Panc1 (cell line): ENCODE data around the gene ADAM12. TPM values are rescaled to one million over a fixed set of nuclear protein-coding genes. Genes with fewer than 3 reads are reported as not detected.

Experiments used
- ATAC-seq: fragments of 200-7000 bp; cut with Tn5 transposase; 2 replicates; pipeline ENCODE4 v1.9.1; 2020; ENCODE audit warnings: mild to moderate bottlenecking, moderate library complexity
- BruUV-seq: library from RNA; stranded (reverse); fragments of 400-500 nt; replicated peaks from 2 replicates; lab custom pipeline; 2021; lab: Mats Ljungman, UMichigan
- CTCF ChIA-PET: fragments of 300-600 bp; sonication (Branson Sonifier 250); formaldehyde crosslinking; loops from one replicate; lab custom pipeline; 2022; ENCODE audit warnings: antibody characterized with exemption; lab: Charles Lee
- POLR2A ChIA-PET: fragments of 300-600 bp; sonication (Branson Sonifier 250); formaldehyde crosslinking; loops from one replicate; lab custom pipeline; 2022; ENCODE audit warnings: antibody characterized with exemption; lab: Charles Lee
- DNase-seq: peaks from one replicate; pipeline ENCODE4 v3.0.0-alpha.2; 2010; ENCODE audit warnings: low read depth, low spot score
- H3K27ac ChIP-seq: 2 replicates; pipeline ENCODE4 v1.5.1; 2011; ENCODE audit warnings: mild to moderate bottlenecking, low read length, inconsistent platforms
- H3K27me3 ChIP-seq: fragments of 200-500 bp; sonication (Bioruptor generic); 2 replicates; pipeline ENCODE4 v1.6.0; 2014; ENCODE audit warnings: low read length, inconsistent platforms; ENCODE audit not compliant: control insufficient read depth, insufficient read depth
- H3K36me3 ChIP-seq: fragments of 200-500 bp; sonication (Bioruptor generic); 2 replicates; pipeline ENCODE4 v1.5.1; 2014; ENCODE audit warnings: inconsistent platforms, mild to moderate bottlenecking, low read length, moderate library complexity; ENCODE audit not compliant: control insufficient read depth, insufficient read depth
- H3K4me1 ChIP-seq: 2 replicates; pipeline ENCODE4 v1.5.1; 2011; ENCODE audit warnings: inconsistent platforms, mild to moderate bottlenecking, low read length, moderate library complexity; ENCODE audit not compliant: control insufficient read depth, insufficient read depth
- H3K4me3 ChIP-seq, 2 experiments: 2 replicates each; pipeline ENCODE4 v1.5.1; 2011 to 2012; ENCODE audit warnings: low read depth in 2 of 2, low read length in 2 of 2, mild to moderate bottlenecking in 2 of 2, inconsistent platforms in 1 of 2, moderate library complexity in 1 of 2
- H3K9me3 ChIP-seq: fragments of 200-500 bp; sonication (Bioruptor generic); 2 replicates; pipeline ENCODE4 v1.5.1; 2014; ENCODE audit warnings: low read depth, mild to moderate bottlenecking, inconsistent platforms, low read length, moderate library complexity; ENCODE audit not compliant: control insufficient read depth, insufficient read depth
- POLR2AphosphoS5 ChIP-seq: IDR thresholded peaks from 2 replicates; pipeline ENCODE4 v1.6.1; 2012; ENCODE audit warnings: mild to moderate bottlenecking, low read depth, low read length, moderate library complexity
- SIN3A ChIP-seq: IDR thresholded peaks from 2 replicates; pipeline ENCODE4 v1.6.1; 2012; ENCODE audit warnings: low read depth, mild to moderate bottlenecking, low read length, moderate library complexity, borderline replicate concordance; ENCODE audit not compliant: insufficient read depth
- TCF7L2 ChIP-seq: IDR thresholded peaks from 2 replicates; pipeline ENCODE4 v1.6.1; 2011; ENCODE audit warnings: mild to moderate bottlenecking, low read depth, low read length, inconsistent platforms
- in situ Hi-C: cut with HindIII; loops from 2 replicates; pipeline ENCODE4 v1.10.0; 2016; ENCODE audit warnings: low sequenced_read_pairs, low pct_unique_long_range_greater_than_20kb
- intact Hi-C: fragments of 100-400 bp; cut with micrococcal nuclease; formaldehyde crosslinking; loops from one replicate; pipeline ENCODE4 v1.10.0; 2022; ENCODE audit not compliant: unreplicated experiment
- total RNA-seq: library from RNA; stranded (reverse); gene quantifications from one replicate; pipeline ENCODE4 v1.2.1, GENCODE V29; 2021; ENCODE audit not compliant: unreplicated experiment
- TF ChIP-seq, protein P1 (sequence below): fragments of 450-650 bp; IDR thresholded peaks from 2 replicates; pipeline ENCODE4 v1.5.1; 2017; ENCODE audit warnings: mild to moderate bottlenecking
- TF ChIP-seq, protein P2 (sequence below), 2 experiments: IDR thresholded peaks; 2 replicates each; pipeline ENCODE4 v1.6.1; 2011 to 2012; ENCODE audit warnings: low read depth in 2 of 2, control low read depth in 1 of 2, low read length in 1 of 2, mild to moderate bottlenecking in 1 of 2, moderate library complexity in 1 of 2; ENCODE audit not compliant: insufficient read depth in 1 of 2

ADAM12 gene
- total RNA-seq, 1 experiment from 2014 or later: 0.10 TPM

GRCh38 chr10:126185676-126186447, 202.4 kb downstream of the ADAM12 start:
- no TSS peak for BruUV-seq
- H3K27ac ChIP-seq: no peak overlapping the region
- H3K27me3 ChIP-seq: no peaks in the 10 kb centered on the region
- H3K4me1 ChIP-seq: no peaks in the 10 kb centered on the region
- ChIA-PET POLR2A (no interaction called here), CTCF (no interaction called here)
- H3K36me3 ChIP-seq: no peaks in the 10 kb centered on the region
- intact Hi-C loops: no loop called here
- no peaks in the 10 kb centered on the region for H3K9me3 ChIP-seq
- TF ChIP-seq POLR2AphosphoS5 (no peak), TCF7L2 (no peak), SIN3A (no peak)
- TF ChIP-seq, protein P1, sequence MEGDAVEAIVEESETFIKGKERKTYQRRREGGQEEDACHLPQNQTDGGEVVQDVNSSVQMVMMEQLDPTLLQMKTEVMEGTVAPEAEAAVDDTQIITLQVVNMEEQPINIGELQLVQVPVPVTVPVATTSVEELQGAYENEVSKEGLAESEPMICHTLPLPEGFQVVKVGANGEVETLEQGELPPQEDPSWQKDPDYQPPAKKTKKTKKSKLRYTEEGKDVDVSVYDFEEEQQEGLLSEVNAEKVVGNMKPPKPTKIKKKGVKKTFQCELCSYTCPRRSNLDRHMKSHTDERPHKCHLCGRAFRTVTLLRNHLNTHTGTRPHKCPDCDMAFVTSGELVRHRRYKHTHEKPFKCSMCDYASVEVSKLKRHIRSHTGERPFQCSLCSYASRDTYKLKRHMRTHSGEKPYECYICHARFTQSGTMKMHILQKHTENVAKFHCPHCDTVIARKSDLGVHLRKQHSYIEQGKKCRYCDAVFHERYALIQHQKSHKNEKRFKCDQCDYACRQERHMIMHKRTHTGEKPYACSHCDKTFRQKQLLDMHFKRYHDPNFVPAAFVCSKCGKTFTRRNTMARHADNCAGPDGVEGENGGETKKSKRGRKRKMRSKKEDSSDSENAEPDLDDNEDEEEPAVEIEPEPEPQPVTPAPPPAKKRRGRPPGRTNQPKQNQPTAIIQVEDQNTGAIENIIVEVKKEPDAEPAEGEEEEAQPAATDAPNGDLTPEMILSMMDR: no peak
- TF ChIP-seq, protein P2, sequence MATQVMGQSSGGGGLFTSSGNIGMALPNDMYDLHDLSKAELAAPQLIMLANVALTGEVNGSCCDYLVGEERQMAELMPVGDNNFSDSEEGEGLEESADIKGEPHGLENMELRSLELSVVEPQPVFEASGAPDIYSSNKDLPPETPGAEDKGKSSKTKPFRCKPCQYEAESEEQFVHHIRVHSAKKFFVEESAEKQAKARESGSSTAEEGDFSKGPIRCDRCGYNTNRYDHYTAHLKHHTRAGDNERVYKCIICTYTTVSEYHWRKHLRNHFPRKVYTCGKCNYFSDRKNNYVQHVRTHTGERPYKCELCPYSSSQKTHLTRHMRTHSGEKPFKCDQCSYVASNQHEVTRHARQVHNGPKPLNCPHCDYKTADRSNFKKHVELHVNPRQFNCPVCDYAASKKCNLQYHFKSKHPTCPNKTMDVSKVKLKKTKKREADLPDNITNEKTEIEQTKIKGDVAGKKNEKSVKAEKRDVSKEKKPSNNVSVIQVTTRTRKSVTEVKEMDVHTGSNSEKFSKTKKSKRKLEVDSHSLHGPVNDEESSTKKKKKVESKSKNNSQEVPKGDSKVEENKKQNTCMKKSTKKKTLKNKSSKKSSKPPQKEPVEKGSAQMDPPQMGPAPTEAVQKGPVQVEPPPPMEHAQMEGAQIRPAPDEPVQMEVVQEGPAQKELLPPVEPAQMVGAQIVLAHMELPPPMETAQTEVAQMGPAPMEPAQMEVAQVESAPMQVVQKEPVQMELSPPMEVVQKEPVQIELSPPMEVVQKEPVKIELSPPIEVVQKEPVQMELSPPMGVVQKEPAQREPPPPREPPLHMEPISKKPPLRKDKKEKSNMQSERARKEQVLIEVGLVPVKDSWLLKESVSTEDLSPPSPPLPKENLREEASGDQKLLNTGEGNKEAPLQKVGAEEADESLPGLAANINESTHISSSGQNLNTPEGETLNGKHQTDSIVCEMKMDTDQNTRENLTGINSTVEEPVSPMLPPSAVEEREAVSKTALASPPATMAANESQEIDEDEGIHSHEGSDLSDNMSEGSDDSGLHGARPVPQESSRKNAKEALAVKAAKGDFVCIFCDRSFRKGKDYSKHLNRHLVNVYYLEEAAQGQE (IDR thresholded peaks at IDR 0.05; ENCODE audit: insufficient read depth in 1 of 2, low read depth in 2 of 2, low read length in 1 of 2): no peak
- DNase-seq (no peak), ATAC-seq (no peak)
- no peak overlapping the region for H3K4me3 ChIP-seq
- in situ Hi-C loops: no loop called here

DNA sequence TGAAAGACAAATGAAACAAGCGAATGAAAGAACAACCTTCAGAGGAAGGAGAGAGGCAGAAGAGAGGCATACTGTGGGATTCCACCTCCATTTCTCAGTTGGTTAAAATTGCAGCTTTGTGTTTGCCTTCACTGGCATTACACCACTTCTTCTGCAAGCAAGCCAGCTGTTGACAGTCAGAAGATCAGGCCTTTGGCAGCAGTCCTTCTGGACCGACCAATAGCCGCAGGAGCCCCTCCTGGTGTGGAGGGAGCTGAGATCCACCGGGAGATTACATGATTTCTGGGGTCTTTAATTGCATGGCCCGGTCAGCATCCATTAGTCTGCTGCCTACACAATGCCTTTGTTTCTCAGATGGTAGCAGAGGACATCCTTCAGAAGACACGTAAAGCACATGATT, 206.7 kb downstream of the ADAM12 start:
- intact Hi-C loops (no loop called here), in situ Hi-C loops (no loop called here)
- ChIA-PET CTCF (no interaction called here), POLR2A (no interaction called here)
- H3K36me3 ChIP-seq: no peaks in the 10 kb centered on the region
- TF ChIP-seq TCF7L2: no peak
- TF ChIP-seq SIN3A: no peak
- TF ChIP-seq, protein P1: no peak
- TF ChIP-seq POLR2AphosphoS5: no peak
- TF ChIP-seq, protein P2 (IDR thresholded peaks at IDR 0.05; ENCODE audit: insufficient read depth in 1 of 2, low read depth in 2 of 2, low read length in 1 of 2): no peak
- H3K4me3 ChIP-seq: no peak overlapping the region
- H3K27ac ChIP-seq: no peak overlapping the region
- no peak for DNase-seq
- ATAC-seq: no peak
- H3K27me3 ChIP-seq: no peaks in the 10 kb centered on the region
- no peaks in the 10 kb centered on the region for H3K9me3 ChIP-seq
- no TSS peak for BruUV-seq
- H3K4me1 ChIP-seq: no peaks in the 10 kb centered on the region
